Mesodermal cell (in vitro differentiated cells): ENCODE data around the gene DCHS1.
"Not testable (repeated sequence)": the region's sequence is repeated elsewhere in the genome, so short reads cannot be mapped to it uniquely, and the experiment has no call there.

Experiments used
- H3K27ac ChIP-seq: 2 replicates; pipeline ENCODE4 v1.7.0; 2013; ENCODE audit warnings: mild to moderate bottlenecking, low read depth, low read length, moderate library complexity; ENCODE audit not compliant: severe bottlenecking
- H3K36me3 ChIP-seq: 2 replicates; pipeline ENCODE4 v1.7.1; 2013; ENCODE audit warnings: mild to moderate bottlenecking, low read length, moderate library complexity; ENCODE audit not compliant: control insufficient read depth, insufficient read depth
- H3K4me1 ChIP-seq: one replicate; pipeline ENCODE4 v1.7.1; 2013; ENCODE audit warnings: mild to moderate bottlenecking, low read length; ENCODE audit not compliant: insufficient read depth, control insufficient read depth, poor library complexity, severe bottlenecking
- H3K4me3 ChIP-seq: 2 replicates; pipeline ENCODE4 v1.7.0; 2013; ENCODE audit warnings: low read length, control low read depth, mild to moderate bottlenecking; ENCODE audit not compliant: insufficient read depth, poor library complexity, severe bottlenecking; ENCODE audit errors: extremely low read depth
- H3K9me3 ChIP-seq: 2 replicates; pipeline ENCODE4 v1.7.1; 2013; ENCODE audit warnings: mild to moderate bottlenecking, low read length, moderate library complexity; ENCODE audit not compliant: control insufficient read depth
- WGBS, 2 experiments: methylation state at CpG; one replicate each; pipeline ENCODE4 v1.1.5; 2013; ENCODE audit warnings: missing lambda C conversion rate in 2 of 2; ENCODE audit not compliant: insufficient coverage in 2 of 2; 5-methylcytosine and 5-hydroxymethylcytosine counted together

The DCHS1 gene

DNA sequence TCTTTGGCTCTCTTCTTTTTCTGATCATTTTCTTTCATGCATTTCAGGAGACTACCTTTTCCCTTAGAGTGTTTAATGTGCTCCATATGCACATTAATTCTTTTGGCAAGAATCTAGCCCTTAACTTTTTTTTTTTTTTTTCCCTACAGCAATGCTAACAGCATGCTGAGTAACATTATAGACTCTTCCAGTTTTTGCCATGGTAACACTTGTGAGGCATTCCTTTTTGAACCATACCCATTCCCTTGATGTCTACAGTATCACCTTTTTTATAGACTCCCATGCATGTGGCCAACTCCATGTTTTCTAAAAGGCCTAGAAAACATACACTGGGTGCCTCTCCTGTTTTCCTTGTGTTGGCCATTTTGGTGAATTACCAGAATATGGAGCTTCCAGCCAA is 30.4 kb upstream of the DCHS1 start:
- Histone ChIP-seq H3K36me3 (peaks cover 11% of the 10 kb centered on the region), H3K4me1 (peaks cover 9% of the 10 kb centered on the region), H3K4me3 (no peak overlapping the region), H3K9me3 (no peaks in the 10 kb centered on the region), H3K27ac (no peak overlapping the region)

GRCh38 chr11:6684068-6684467 is 28.5 kb upstream of the DCHS1 start:
- H3K36me3 ChIP-seq = peaks cover 24% of the 10 kb centered on the region
- H3K27ac ChIP-seq, H3K4me1 ChIP-seq, H3K9me3 ChIP-seq, H3K4me3 ChIP-seq: not testable (repeated sequence)
- WGBS, 2 experiments = 71 to 99% methylated on average over 1 to 10 of the region's 14 CpGs

GRCh38 chr11:6682936-6683861 is 27.6 kb upstream of the DCHS1 start, which contains the start of gene MRPL17:
Gene MRPL17 (minus strand): TSS chr11:6683340. CDS start chr11:6683296, 44 bp downstream.
- Histone ChIP-seq H3K4me1 (peaks cover 9% of the 10 kb centered on the region), H3K36me3 (peaks cover 24% of the 10 kb centered on the region), H3K27ac (peak within 1 kb of the TSS; percentile 88), H3K4me3 (peak within 1 kb of the TSS; percentile 83), H3K9me3 (no peaks in the 10 kb centered on the region)
- 1% methylated on average over 53 to 67 of the region's 70 CpGs for WGBS, 2 experiments

DNA sequence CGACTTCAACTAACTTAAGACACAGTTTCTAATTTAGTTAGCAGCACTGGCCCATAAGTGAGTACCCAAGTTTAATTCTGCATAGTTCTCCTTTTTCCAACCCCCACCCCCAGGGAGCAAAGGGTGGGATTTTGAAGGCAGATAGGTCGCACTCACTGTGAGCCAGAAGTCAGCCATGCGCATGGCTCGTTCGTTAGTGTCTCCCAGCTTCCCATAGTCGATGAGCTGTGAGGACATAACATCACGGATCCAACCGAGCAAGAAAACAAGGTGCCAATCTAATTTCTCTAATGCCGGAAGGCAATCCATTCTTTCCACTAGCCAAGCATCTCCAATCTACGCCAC is 27.0 kb upstream of the DCHS1 start:
- Histone ChIP-seq H3K36me3 (peaks cover 24% of the 10 kb centered on the region), H3K27ac (peak overlapping the region; percentile 88), H3K4me3 (peak overlapping the region; percentile 83), H3K9me3 (no peaks in the 10 kb centered on the region), H3K4me1 (peaks cover 9% of the 10 kb centered on the region)
- 0 to 3% methylated on average over 5 to 7 of the region's 10 CpGs for WGBS, 2 experiments

GRCh38 chr11:6681949-6682348 is 26.3 kb upstream of the DCHS1 start:
- Histone ChIP-seq H3K4me1 (peaks cover 9% of the 10 kb centered on the region), H3K27ac (peak overlapping the region; percentile 23), H3K4me3 (peak overlapping the region; percentile 83), H3K36me3 (peaks cover 24% of the 10 kb centered on the region), H3K9me3 (no peaks in the 10 kb centered on the region)
- 34 to 50% methylated on average over 4 to 5 of the region's 5 CpGs for WGBS, 2 experiments

DNA sequence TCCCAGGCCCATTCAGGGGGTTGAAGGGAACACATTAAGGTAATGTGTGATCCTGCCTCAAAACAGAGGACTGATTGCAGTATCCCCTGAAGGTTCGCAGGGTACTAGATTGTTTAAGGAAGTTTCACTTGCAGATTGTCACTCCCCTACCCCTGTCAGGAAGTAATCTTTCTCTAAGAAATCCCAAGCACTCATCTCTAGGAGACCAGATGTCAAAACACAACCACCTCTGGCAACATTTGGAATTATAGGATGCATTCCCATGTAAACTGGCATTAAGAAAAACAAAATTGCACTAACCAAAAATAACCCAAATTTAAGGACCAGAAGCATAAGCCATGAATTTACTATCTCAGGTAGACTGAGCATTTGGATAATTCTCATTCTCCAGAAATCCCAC is 25.9 kb upstream of the DCHS1 start:
- no CpG with 5 or more reads among the region's 1 CpG for WGBS, 2 experiments
- Histone ChIP-seq H3K36me3 (peaks cover 24% of the 10 kb centered on the region), H3K4me3 (peak overlapping the region; percentile 83), H3K27ac (peak overlapping the region; percentile 16), H3K4me1 (peaks cover 9% of the 10 kb centered on the region), H3K9me3 (no peaks in the 10 kb centered on the region)

GRCh38 chr11:6677018-6677417 is 21.4 kb upstream of the DCHS1 start:
- peaks cover 8% of the 10 kb centered on the region for H3K4me1 ChIP-seq
- WGBS, 2 experiments = no CpG with 5 or more reads among the region's 3 CpGs
- peaks cover 22% of the 10 kb centered on the region for H3K36me3 ChIP-seq

GRCh38 chr11:6674862-6675261 is 19.3 kb upstream of the DCHS1 start:
- WGBS, 2 experiments = 87 to 100% methylated on average over 3 to 4 of the region's 4 CpGs
- no peak overlapping the region for H3K4me3 ChIP-seq
- H3K9me3 ChIP-seq = no peaks in the 10 kb centered on the region
- H3K36me3 ChIP-seq = peaks cover 2% of the 10 kb centered on the region
- no peak overlapping the region for H3K27ac ChIP-seq
- H3K4me1 ChIP-seq = no peaks in the 10 kb centered on the region

More at GRCh38 chr11:6677018-6677417, 21.4 kb upstream of the DCHS1 start:
- Histone ChIP-seq H3K9me3 (no peaks in the 10 kb centered on the region), H3K27ac (no peak overlapping the region), H3K4me3 (no peak overlapping the region)

- no peaks in the 10 kb centered on the region for H3K4me1 ChIP-seq
- H3K27ac ChIP-seq = no peak overlapping the region
- no peaks in the 10 kb centered on the region for H3K9me3 ChIP-seq
- 100% methylated on average over 1 of the region's 1 CpG for WGBS, 2 experiments
- H3K4me3 ChIP-seq = no peak overlapping the region
- no peaks in the 10 kb centered on the region for H3K36me3 ChIP-seq
These were observed 18.6 kb upstream of the DCHS1 start for GRCh38 chr11:6674219-6674597.

- Histone ChIP-seq H3K4me1 (no peaks in the 10 kb centered on the region), H3K27ac (no peak overlapping the region), H3K36me3 (no peaks in the 10 kb centered on the region), H3K4me3 (no peak overlapping the region), H3K9me3 (no peaks in the 10 kb centered on the region)
These were observed 18.1 kb upstream of the DCHS1 start for GRCh38 chr11:6673523-6674218.

GRCh38 chr11:6671991-6672390 is 16.4 kb upstream of the DCHS1 start:
- Histone ChIP-seq H3K4me1 (no peaks in the 10 kb centered on the region), H3K9me3 (no peaks in the 10 kb centered on the region), H3K36me3 (no peaks in the 10 kb centered on the region), H3K27ac (no peak overlapping the region), H3K4me3 (no peak overlapping the region)
- 100% methylated on average over 1 of the region's 2 CpGs for WGBS, 2 experiments
